Lung (tissue), 12 donors: ENCODE measurements around the gene PCAT6. TPM values are rescaled to one million over a fixed set of nuclear protein-coding genes. Genes with fewer than 3 reads are reported as not detected.

Experiments used
- ATAC-seq: fragments of 200-7000 bp; cut with Tn5 transposase; one replicate; pipeline ENCODE4 v1.9.1; 2020; ENCODE audit warnings: moderate number of reproducible peaks; ENCODE audit not compliant: insufficient read depth, low FRiP score
- DNase-seq, 3 donors: peaks; one replicate each; pipeline ENCODE4 v3.0.0-alpha.2; 2013 to 2017
- H3K27ac ChIP-seq, 2 donors: one replicate each; pipeline ENCODE4 v1.5.1; 2013; ENCODE audit warnings: mild to moderate bottlenecking in 2 of 2, moderate library complexity in 2 of 2, control low read depth in 1 of 2, inconsistent platforms in 1 of 2, low read depth in 1 of 2, low read length in 1 of 2
- H3K27me3 ChIP-seq, 3 donors: one replicate each; pipeline ENCODE4 v1.5.1; 2013; ENCODE audit warnings: low read length in 2 of 3; ENCODE audit not compliant: control insufficient read depth in 3 of 3, insufficient read depth in 3 of 3
- H3K36me3 ChIP-seq, 4 donors: one replicate each; pipeline ENCODE4 v1.5.1; 2013; ENCODE audit warnings: low read length in 4 of 4, mild to moderate bottlenecking in 1 of 4, moderate library complexity in 1 of 4; ENCODE audit not compliant: control insufficient read depth in 4 of 4, insufficient read depth in 4 of 4
- H3K4me1 ChIP-seq, 5 donors: one replicate each; pipeline ENCODE4 v1.5.1; 2013; ENCODE audit warnings: low read length in 5 of 5, mild to moderate bottlenecking in 2 of 5, moderate library complexity in 1 of 5; ENCODE audit not compliant: control insufficient read depth in 5 of 5, insufficient read depth in 5 of 5
- H3K4me3 ChIP-seq: one replicate; pipeline ENCODE4 v1.5.1; 2013; ENCODE audit warnings: mild to moderate bottlenecking, control low read depth, moderate library complexity
- H3K9ac ChIP-seq, 2 donors: one replicate each; pipeline ENCODE4 v1.5.1; 2013; ENCODE audit warnings: low read length in 2 of 2, control low read depth in 1 of 2; ENCODE audit not compliant: insufficient read depth in 1 of 2
- H3K9me3 ChIP-seq, 4 donors: one replicate each; pipeline ENCODE4 v1.5.1; 2013; ENCODE audit warnings: low read length in 3 of 4, mild to moderate bottlenecking in 1 of 4, moderate library complexity in 1 of 4; ENCODE audit not compliant: control insufficient read depth in 4 of 4, insufficient read depth in 3 of 4
- whole genome bisulfite sequencing, 2 donors: extraction: QIAGEN DNeasy Blood & Tissue Kit; methylation state at CpG; one replicate each; pipeline ENCODE4 v1.1.7; 2013; 5-methylcytosine and 5-hydroxymethylcytosine counted together
- polyA plus RNA-seq, 2 donors: library from polyadenylated mRNA; stranded (reverse); fragments of 200-250 nt; gene quantifications; one replicate each; pipeline ENCODE4 v1.2.1, GENCODE V29; 2013
- total RNA-seq, 2 donors: library from RNA; depleted of rRNA in 1 of 2; stranded (reverse); fragments of >200 nt in 1 of 2; gene quantifications; one replicate each; pipeline ENCODE4 v1.2.1, GENCODE V29; 2014 to 2021
- TF ChIP-seq, protein P1 (sequence below): IDR thresholded peaks from 2 replicates; pipeline ENCODE4 v1.5.1; 2012; ENCODE audit warnings: mild to moderate bottlenecking; ENCODE audit errors: control extremely low read depth, extremely low read depth
- donor health status: control.
- donor health status: control.
- donor health status: Bipolar disorder and iron deficiency.
- donor health status: healthy.
- donor health status: DM: yes; HTN: yes; CAD: no.

Gene PCAT6
- total and polyA plus RNA-seq, 4 donors: 0.84 to 1.8 (median 1.3) TPM; not detected in 1

DNA sequence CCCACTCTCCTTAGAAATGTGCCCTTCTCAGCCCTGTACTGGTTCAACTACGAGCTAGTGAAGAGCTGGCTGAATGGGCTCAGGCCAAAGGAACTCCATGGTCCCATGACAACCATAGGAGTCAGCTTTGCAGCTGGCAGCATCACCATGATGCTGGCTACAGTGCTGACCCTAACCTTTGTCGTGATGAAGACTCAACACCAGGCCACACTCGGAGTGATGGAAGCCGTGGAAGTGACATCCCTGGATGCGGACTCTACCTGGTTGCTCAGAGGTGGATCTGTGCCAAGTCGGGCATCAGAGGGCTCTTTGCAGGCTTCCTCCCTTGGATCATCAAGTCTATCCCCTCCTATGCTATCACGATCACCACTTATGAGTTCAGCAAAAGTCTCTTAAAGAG, 14.1 kb upstream of the PCAT6 start:
- H3K9me3 ChIP-seq: no peaks in the 10 kb centered on the region
- WGBS, 2 donors: 94 to 96% methylated on average over 7 of the region's 7 CpGs
- ATAC-seq (no peak), DNase-seq (no peak)
- no peak overlapping the region for H3K27ac ChIP-seq
- peaks cover 0 to 10% (median 0%) of the 10 kb centered on the region in 5 donors for H3K4me1 ChIP-seq
- TF ChIP-seq, protein P1, sequence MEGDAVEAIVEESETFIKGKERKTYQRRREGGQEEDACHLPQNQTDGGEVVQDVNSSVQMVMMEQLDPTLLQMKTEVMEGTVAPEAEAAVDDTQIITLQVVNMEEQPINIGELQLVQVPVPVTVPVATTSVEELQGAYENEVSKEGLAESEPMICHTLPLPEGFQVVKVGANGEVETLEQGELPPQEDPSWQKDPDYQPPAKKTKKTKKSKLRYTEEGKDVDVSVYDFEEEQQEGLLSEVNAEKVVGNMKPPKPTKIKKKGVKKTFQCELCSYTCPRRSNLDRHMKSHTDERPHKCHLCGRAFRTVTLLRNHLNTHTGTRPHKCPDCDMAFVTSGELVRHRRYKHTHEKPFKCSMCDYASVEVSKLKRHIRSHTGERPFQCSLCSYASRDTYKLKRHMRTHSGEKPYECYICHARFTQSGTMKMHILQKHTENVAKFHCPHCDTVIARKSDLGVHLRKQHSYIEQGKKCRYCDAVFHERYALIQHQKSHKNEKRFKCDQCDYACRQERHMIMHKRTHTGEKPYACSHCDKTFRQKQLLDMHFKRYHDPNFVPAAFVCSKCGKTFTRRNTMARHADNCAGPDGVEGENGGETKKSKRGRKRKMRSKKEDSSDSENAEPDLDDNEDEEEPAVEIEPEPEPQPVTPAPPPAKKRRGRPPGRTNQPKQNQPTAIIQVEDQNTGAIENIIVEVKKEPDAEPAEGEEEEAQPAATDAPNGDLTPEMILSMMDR: no peak
- H3K4me3 ChIP-seq: no peak overlapping the region
- H3K27me3 ChIP-seq: no peaks in the 10 kb centered on the region
- H3K9ac ChIP-seq: no peak overlapping the region
- H3K36me3 ChIP-seq: peaks cover 0 to 2% (median 0%) of the 10 kb centered on the region in 4 donors

DNA sequence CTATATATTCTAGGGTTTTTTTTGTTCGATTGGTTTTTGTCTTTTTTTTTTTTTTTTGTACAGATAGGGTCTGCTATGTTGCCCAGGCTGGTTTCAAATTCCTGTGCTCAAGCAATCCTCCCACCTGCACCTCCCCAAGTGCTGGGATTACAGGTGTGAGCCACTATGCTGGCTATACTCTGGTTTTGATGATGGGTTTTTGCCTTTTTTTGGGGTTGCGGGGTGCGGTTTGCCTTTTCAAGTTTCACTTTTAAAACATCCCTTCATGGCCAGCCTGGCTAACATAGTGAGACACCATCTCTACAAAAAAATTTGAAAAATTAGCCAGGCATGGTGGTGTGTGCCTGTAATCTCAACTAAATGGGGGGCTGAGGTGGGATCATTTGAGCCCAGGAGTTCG, 12.5 kb upstream of the PCAT6 start:
- no peak for DNase-seq
- 90% methylated on average over 4 of the region's 4 CpGs for WGBS, 2 donors

DNA sequence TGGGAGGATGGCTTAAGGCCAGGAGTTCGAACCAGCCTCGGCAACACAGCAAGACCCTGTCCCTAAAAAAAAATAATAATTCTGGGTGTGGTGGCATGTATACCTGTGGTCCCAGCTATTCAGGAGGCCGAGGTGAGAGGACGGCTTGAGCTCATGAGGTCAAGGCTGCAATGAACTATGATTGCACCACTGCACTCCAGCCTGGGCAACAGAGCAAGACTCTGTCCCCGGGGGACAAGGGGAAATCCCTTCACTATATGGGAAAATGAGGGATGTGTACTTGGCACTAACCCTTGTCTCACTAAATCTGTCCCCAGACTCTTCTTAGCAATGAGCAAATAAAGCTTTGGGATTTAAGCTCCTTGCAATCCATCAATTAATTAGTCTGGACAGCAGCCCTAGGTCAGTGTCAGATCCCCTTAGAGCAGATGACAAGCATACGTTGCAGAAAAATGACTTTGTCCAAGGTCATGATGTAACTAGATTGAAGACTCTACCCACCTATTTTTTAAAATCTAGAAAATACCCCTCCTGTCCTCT, 11.9 kb upstream of the PCAT6 start:
- Histone ChIP-seq H3K4me3 (no peak overlapping the region), H3K4me1 (peaks cover 0 to 10% (median 2%) of the 10 kb centered on the region in 5 donors), H3K9me3 (no peaks in the 10 kb centered on the region), H3K27me3 (no peaks in the 10 kb centered on the region), H3K9ac (no peak overlapping the region), H3K36me3 (peaks cover 0 to 2% (median 0%) of the 10 kb centered on the region in 4 donors), H3K27ac (no peak overlapping the region)
- TF ChIP-seq, protein P1: no peak
- 81 to 83% methylated on average over 6 of the region's 6 CpGs for WGBS, 2 donors
- DNase-seq (no peak), ATAC-seq (no peak)

More for the DNA sequence above, 12.5 kb upstream of the PCAT6 start:
- no peak overlapping the region for H3K9ac ChIP-seq
- no peaks in the 10 kb centered on the region for H3K9me3 ChIP-seq
- H3K36me3 ChIP-seq: peaks cover 0 to 2% (median 0%) of the 10 kb centered on the region in 4 donors
- TF ChIP-seq, protein P1: no peak
- H3K4me1 ChIP-seq: peaks cover 0 to 10% (median 0%) of the 10 kb centered on the region in 5 donors
- no peak overlapping the region for H3K4me3 ChIP-seq
- H3K27ac ChIP-seq: no peak overlapping the region
- no peaks in the 10 kb centered on the region for H3K27me3 ChIP-seq
- no peak for ATAC-seq

DNA sequence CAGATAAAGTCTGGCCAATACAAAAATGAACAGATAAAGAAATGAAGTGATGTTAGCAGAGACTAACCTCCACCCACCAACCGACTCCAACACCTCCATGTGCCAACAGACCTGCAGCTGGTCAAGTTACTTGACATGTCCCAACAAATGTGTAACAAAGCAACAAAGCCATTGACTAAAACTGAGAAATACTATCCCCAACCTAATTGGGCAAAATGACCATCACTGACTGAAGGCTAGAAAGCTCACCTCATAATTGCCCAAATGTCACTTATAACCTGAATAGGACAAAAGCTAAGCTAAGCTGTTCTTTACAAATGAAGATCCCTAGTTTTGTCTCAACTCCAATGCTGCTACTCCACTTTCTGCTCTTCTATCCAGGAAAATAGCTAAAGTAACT, 10.0 kb upstream of the PCAT6 start:
- 82 to 83% methylated on average over 1 of the region's 1 CpG for WGBS, 2 donors
- no peak for ATAC-seq
- no peaks in the 10 kb centered on the region for H3K27me3 ChIP-seq
- H3K4me1 ChIP-seq: peaks cover under 1 to 16% (median 9%) of the 10 kb centered on the region in 5 donors
- H3K9ac ChIP-seq: no peak overlapping the region
- no peaks in the 10 kb centered on the region for H3K9me3 ChIP-seq
- no peak overlapping the region for H3K27ac ChIP-seq
- no peak overlapping the region for H3K4me3 ChIP-seq
- TF ChIP-seq, protein P1: no peak
- H3K36me3 ChIP-seq: peaks cover 0 to 2% (median 0%) of the 10 kb centered on the region in 4 donors
- no peak for DNase-seq
